Jurkat, Clone E6-1 (cell line): ENCODE results near the gene EFNB1.

Source experiments
- DNase-seq: peaks from one replicate; pipeline ENCODE4 v3.0.0-alpha.2; 2011; ENCODE audit warnings: low read depth, low spot score
- H3K4me3 ChIP-seq: 2 replicates; pipeline ENCODE4 v1.5.1; 2011; ENCODE audit warnings: mild to moderate bottlenecking, low read length, control low read depth, moderate library complexity

Gene EFNB1

GRCh38 chrX:68841251-68842049 lies 12.6 kb downstream of the EFNB1 start:
- H3K4me3 ChIP-seq: no peak overlapping the region
- DNase-seq: no peak

- DNase-seq: no peak
Measured at GRCh38 chrX:68842351-68842750, 13.5 kb downstream of the EFNB1 start.

GRCh38 chrX:68842781-68843581 lies 14.2 kb downstream of the EFNB1 start:
- no peak overlapping the region for H3K4me3 ChIP-seq
- no peak for DNase-seq

More at GRCh38 chrX:68842351-68842750, 13.5 kb downstream of the EFNB1 start:
- no peak overlapping the region for H3K4me3 ChIP-seq

GRCh38 chrX:68843992-68844391 lies 15.2 kb downstream of the EFNB1 start:
- DNase-seq: no peak
- no peak overlapping the region for H3K4me3 ChIP-seq

GRCh38 chrX:68844581-68844980 lies 15.8 kb downstream of the EFNB1 start:
- DNase-seq: no peak
- no peak overlapping the region for H3K4me3 ChIP-seq

- no peak for DNase-seq
- H3K4me3 ChIP-seq: no peak overlapping the region
Measured at GRCh38 chrX:68846536-68846935, 17.7 kb downstream of the EFNB1 start.

- no peak for DNase-seq
- H3K4me3 ChIP-seq: no peak overlapping the region
Measured at GRCh38 chrX:68847172-68847571, 18.4 kb downstream of the EFNB1 start.

GRCh38 chrX:68848189-68848940 lies 19.5 kb downstream of the EFNB1 start:
- no peak overlapping the region for H3K4me3 ChIP-seq
- no peak for DNase-seq

- no peak for DNase-seq
- no peak overlapping the region for H3K4me3 ChIP-seq
Measured at GRCh38 chrX:68851082-68851481, 22.3 kb downstream of the EFNB1 start.

- no peak overlapping the region for H3K4me3 ChIP-seq
- no peak for DNase-seq
Measured at GRCh38 chrX:68852046-68852445, 23.2 kb downstream of the EFNB1 start.

GRCh38 chrX:68853665-68854251 lies 24.9 kb downstream of the EFNB1 start:
- no peak overlapping the region for H3K4me3 ChIP-seq
- DNase-seq: no peak

GRCh38 chrX:68865300-68865699 lies 36.5 kb downstream of the EFNB1 start:
- no peak overlapping the region for H3K4me3 ChIP-seq
- DNase-seq: no peak

GRCh38 chrX:68865926-68866325 lies 37.1 kb downstream of the EFNB1 start:
- no peak overlapping the region for H3K4me3 ChIP-seq
- no peak for DNase-seq

GRCh38 chrX:68867458-68868112 lies 38.8 kb downstream of the EFNB1 start:
- H3K4me3 ChIP-seq: no peak overlapping the region
- DNase-seq: no peak

- DNase-seq: no peak
- H3K4me3 ChIP-seq: no peak overlapping the region
Measured at GRCh38 chrX:68868316-68868715, 39.5 kb downstream of the EFNB1 start.

- DNase-seq: no peak
- no peak overlapping the region for H3K4me3 ChIP-seq
Measured at GRCh38 chrX:68868902-68869800, 40.3 kb downstream of the EFNB1 start.

- no peak for DNase-seq
- H3K4me3 ChIP-seq: no peak overlapping the region
Measured at GRCh38 chrX:68870357-68870756, 41.5 kb downstream of the EFNB1 start.

- H3K4me3 ChIP-seq: no peak overlapping the region
- DNase-seq: no peak
Measured at GRCh38 chrX:68872171-68872570, 43.4 kb downstream of the EFNB1 start.
